Fibroblast of peridontal ligament (primary cell): ENCODE results near the gene SPAG9.
"Not testable (repeated sequence)": the region's sequence is repeated elsewhere in the genome, so short reads cannot be mapped to it uniquely, and the experiment has no call there.

Experiments used
- DNase-seq: peaks from one replicate; pipeline ENCODE4 v3.0.0-alpha.2; 2010; ENCODE audit errors: extremely low read depth

Gene SPAG9

DNA sequence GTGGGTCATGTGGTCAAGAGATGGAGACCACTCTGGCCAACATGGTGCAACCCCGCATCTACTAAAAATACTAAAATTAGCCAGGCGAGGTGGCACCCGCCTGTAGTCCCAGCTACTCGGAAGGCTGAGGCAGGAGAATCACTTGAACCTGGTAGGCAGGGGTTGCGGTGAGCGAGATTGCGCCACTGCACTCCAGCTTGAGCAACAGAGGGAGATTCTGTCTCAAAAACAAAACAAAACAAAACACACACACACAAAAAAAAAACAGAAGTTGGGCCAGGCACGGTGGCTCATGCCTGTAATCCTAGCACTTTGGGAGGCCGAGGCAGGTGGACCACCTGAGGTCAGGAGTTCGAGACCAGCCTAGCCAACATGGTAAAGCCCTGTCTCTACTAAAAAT lies 31.8 kb downstream of the SPAG9 start:
- not testable (repeated sequence) for DNase-seq

GRCh38 chr17:51088287-51088686 lies 32.4 kb downstream of the SPAG9 start:
- no peak for DNase-seq

- no peak for DNase-seq
These were observed 33.5 kb downstream of the SPAG9 start for GRCh38 chr17:51087072-51087757.

- DNase-seq: peak; percentile 45
These were observed 35.4 kb downstream of the SPAG9 start for GRCh38 chr17:51085150-51085805.

DNA sequence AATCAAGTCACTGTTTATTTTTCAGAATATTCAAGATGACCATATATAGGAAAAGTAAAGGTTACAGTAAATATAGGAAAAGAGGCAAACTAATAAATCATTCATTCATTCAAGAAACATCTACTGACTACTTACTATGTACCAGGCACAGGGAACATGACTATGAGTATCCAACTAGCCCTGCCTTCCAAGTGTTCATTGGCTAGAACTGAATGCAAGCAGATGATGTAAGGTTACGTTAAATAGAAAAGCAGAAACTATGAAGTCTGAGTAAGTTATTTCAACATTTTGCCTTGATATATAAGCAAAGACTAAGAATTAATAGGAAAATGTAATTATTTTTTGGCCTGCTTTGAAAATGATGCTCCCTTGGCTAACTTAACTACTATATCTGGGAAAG lies 36.7 kb downstream of the SPAG9 start:
- no peak for DNase-seq

- DNase-seq: not testable (repeated sequence)
These were observed 37.3 kb downstream of the SPAG9 start for GRCh38 chr17:51083364-51083763.

DNA sequence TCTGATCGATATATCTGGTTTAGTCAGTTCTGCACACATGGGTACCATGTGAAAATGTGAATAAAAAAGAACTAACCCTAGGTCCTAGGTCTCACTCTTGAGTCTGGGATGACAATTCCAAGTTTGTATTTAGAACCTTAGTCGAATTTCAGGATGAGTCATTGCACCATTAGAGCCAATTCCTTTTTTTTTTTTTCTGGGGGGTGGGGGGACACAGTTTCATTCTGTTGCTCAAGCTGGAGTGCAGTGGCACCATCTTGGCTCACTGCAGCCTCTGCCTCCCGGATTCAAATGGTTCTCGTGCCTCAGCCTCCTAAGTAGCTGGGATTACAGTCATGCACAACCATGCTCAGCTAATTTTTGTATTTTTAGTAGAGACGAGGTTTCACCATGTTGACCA lies 41.6 kb downstream of the SPAG9 start:
- peak; percentile 70 for DNase-seq

- no peak for DNase-seq
These were observed 42.6 kb downstream of the SPAG9 start for GRCh38 chr17:51078009-51078592.

DNA sequence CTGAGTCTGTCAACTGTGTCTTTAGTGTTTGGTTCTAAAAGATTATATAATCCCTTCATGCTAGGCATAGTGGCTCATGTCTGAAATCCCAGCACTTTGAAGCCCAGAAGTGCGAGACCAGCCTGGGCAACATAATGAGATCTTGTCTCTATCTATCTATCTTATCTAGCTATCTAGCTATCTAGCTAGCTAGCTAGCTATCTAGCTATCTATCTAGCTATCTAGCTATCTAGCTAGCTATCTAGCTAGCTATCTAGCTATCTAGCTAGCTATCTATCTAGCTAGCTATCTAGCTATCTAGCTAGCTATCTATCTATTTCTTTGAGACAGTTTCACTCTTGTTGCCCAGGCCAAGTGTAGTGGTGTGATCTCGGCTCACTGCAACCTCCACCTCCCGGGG lies 43.8 kb downstream of the SPAG9 start:
- DNase-seq: no peak

DNA sequence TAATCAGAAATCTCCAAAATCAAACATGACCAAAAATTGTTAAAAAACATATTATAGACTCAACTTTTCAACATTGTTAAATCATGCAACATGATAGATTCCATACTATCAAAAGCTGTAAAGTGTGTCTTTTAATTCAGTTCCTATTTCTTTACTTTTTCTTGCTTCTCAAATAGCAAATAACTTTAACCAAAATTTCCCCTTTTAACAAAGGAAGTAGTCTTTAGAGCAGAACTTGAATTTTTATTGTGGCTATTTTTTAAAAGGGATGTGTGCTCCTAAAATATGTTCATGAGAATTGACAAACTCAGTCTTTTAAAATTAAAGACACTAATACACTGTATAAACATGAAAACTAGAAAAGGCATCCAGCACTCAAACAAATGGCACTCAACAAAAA lies 49.1 kb downstream of the SPAG9 start:
- no peak for DNase-seq

DNA sequence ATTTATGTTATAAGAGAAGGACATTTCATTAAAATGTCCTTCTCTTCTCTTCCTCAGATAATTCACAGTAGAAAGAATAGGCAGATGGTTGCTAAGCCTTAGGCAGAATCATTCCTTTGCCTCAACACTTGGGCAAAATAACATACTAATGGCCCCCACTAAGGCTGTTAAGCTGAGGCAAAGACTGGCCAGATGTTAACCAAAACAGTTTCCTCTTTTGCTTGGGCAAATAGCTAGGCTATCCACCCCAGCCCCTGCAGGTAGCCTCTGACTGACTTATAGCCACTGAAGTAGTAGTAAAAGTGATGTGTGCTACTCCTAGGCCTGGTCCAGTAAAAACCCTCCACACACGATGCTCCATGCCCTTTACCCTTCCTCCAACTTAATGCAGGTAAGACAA lies 55.2 kb downstream of the SPAG9 start:
- DNase-seq: no peak

DNA sequence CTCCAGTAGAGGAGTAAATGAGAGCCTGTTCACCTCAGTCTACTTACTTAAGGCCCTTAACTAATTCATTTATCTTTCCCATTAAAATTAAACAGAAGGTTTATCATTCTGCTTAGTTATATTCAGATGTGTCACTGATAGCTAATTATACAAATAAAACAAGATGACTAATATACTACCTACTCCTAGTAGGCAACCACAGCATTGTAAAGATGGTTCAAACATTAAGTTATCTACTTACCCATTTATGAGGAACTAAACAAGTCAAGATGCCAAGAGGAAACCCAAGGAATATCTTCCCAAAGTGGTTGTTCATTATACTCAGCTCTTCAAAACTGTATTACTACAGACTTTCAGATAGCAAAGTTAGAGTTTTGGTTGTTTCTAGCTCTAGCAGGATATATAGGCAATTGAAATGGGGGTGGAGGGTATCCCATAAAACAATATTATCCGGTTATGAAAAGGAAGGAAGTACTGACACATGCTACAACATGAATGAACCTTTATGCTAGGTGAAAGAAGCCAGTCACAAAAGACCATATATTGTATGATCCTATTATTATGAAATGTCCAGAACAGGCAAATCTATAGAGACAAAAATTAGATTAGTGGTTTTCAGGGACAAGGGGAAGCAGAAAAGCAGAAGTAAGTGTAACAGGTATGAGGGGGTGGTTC lies 56.5 kb downstream of the SPAG9 start:
- DNase-seq: no peak

DNA sequence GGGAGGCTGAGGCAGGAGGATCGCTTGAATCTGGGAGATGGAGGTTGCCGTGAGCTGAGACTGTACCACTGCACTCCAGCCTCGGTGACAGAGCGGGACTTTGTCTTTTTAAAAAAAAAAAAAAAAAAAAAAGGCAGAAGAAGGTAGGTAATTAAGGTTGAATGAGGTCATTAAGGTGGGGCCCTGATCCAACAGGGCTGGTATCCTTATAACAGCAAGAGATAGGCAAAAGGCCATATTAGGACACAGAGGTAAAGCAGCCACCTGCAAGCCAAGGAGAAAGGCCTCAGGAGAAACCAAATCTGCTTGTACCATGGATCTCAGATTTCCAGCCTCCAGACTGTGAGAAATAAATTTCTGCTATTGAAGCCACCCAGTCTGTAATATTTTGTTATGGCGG lies 60.3 kb downstream of the SPAG9 start:
- DNase-seq: no peak

- peak; percentile 55 for DNase-seq
These were observed 60.9 kb downstream of the SPAG9 start for GRCh38 chr17:51059781-51060180.

GRCh38 chr17:51057534-51057933 lies 63.1 kb downstream of the SPAG9 start:
- no peak for DNase-seq

GRCh38 chr17:51056813-51057510 lies 63.7 kb downstream of the SPAG9 start:
- peak; percentile 89 for DNase-seq

DNA sequence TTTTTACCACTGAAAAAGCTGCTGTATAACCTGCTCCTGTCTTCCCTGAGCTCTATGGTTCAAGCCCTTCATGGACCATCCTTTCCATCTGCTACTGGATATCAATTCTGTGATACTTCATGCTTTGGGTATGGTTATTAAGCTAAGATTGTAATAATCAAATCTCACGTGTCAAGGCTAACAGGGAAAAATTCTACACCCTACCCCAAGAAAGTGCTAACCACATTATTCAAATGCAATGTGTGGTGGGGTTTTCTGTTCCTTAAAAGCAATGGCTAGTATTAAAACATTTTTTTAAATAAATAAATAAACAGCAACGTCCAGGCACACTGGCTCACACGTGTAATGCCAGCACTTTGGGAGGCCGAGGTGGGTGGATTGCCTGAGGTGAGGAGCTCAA lies 65.9 kb downstream of the SPAG9 start:
- DNase-seq: no peak

- DNase-seq: no peak
These were observed 68.4 kb downstream of the SPAG9 start for GRCh38 chr17:51052235-51052634.

DNA sequence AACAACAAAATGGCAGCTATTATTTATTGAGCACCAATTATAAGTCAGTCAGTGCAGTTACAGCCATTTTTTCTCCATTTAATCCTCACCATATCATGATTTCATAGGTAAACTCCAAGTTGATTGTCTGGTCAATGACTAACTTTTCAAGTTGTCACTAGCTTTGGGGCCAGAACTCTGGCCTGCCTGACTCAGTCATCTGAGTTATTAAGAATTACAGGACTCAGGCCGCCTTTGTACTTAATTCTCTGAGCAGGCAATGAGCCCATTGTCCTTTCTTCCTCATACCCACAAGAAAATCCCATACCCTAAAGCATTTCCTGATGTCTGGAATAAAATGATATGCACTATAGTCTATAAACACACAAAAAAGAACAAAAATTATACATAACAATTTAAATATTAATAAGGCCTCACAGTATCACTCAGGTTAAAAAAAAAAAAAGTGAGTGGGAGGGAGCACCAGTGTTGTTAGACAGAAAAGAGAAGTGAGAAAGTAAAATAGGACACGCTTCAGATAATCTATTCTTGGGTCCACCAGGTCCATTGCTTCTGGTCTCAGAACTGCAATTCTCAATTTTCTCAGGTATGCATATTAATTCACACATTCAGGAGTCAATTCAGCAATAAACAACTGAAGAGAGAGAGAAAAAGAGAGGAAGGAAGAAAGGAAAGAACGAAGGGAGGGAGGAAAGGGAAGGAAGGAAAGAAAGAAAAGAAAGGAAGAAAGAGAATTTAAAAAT lies 70.2 kb downstream of the SPAG9 start:
- no peak for DNase-seq

- DNase-seq: peak; percentile 87
These were observed 73.9 kb downstream of the SPAG9 start for GRCh38 chr17:51046514-51047384.
